Measurements from ENCODE around the gene ABCG2.

ABCG2 gene

GRCh38 chr4:88054901-88055300 lies 103.5 kb downstream of the ABCG2 start:
- no peak overlapping the region for H3K4me3 Mint-ChIP-seq
- DNase-seq: no peak
- H3K27ac Mint-ChIP-seq: no peak overlapping the region
- CTCF ChIA-PET: no interaction called here
- H3K9me3 Mint-ChIP-seq: no peaks in the 10 kb centered on the region
- H3K27me3 Mint-ChIP-seq: no peaks in the 10 kb centered on the region
- peaks cover 4% of the 10 kb centered on the region for H3K36me3 Mint-ChIP-seq
- no peaks in the 10 kb centered on the region for H3K4me1 Mint-ChIP-seq

- no peaks in the 10 kb centered on the region for H3K9me3 Mint-ChIP-seq
Measured at GRCh38 chr4:88054229-88054628, 104.2 kb downstream of the ABCG2 start.

GRCh38 chr4:88045021-88045420 lies 113.4 kb downstream of the ABCG2 start:
- no peak for DNase-seq
- Mint-ChIP-seq H3K27ac (no peak overlapping the region), H3K9me3 (no peaks in the 10 kb centered on the region), H3K4me3 (no peak overlapping the region), H3K36me3 (peaks cover 6% of the 10 kb centered on the region), H3K4me1 (no peaks in the 10 kb centered on the region), H3K27me3 (no peaks in the 10 kb centered on the region)
- CTCF ChIA-PET: interaction anchor here (0.8 kb wide), 1 partner anchor 395 kb away, joined by 3 read pairs; no protein-coding TSS in a partner anchor

More at GRCh38 chr4:88054229-88054628, 104.2 kb downstream of the ABCG2 start:
- Mint-ChIP-seq H3K36me3 (peaks cover 4% of the 10 kb centered on the region), H3K4me1 (no peaks in the 10 kb centered on the region), H3K27me3 (no peaks in the 10 kb centered on the region), H3K27ac (no peak overlapping the region), H3K4me3 (no peak overlapping the region)
- CTCF ChIA-PET: no interaction called here
- no peak for DNase-seq

- Mint-ChIP-seq H3K36me3 (peaks cover 9% of the 10 kb centered on the region), H3K27me3 (no peaks in the 10 kb centered on the region), H3K27ac (no peak overlapping the region), H3K4me3 (no peak overlapping the region), H3K9me3 (no peaks in the 10 kb centered on the region), H3K4me1 (no peaks in the 10 kb centered on the region)
- DNase-seq: no peak
- CTCF ChIA-PET: interaction anchor here (1.1 kb wide), 1 partner anchor 9 kb away, joined by 4 read pairs; no protein-coding TSS in a partner anchor
Measured at GRCh38 chr4:88043586-88044340, 114.7 kb downstream of the ABCG2 start.

- Mint-ChIP-seq H3K4me1 (no peaks in the 10 kb centered on the region), H3K4me3 (no peak overlapping the region)
- CTCF ChIA-PET: interaction anchor here (0.6 to 1.1 kb wide), 2 partner anchors 9 to 10 kb away, joined by 4 read pairs; no protein-coding TSS in a partner anchor
Measured at GRCh38 chr4:88043001-88043400, 115.4 kb downstream of the ABCG2 start.

GRCh38 chr4:88041626-88042025 lies 116.8 kb downstream of the ABCG2 start:
- CTCF ChIA-PET: no interaction called here
- Mint-ChIP-seq H3K27me3 (no peaks in the 10 kb centered on the region), H3K4me3 (no peak overlapping the region), H3K27ac (no peak overlapping the region), H3K9me3 (no peaks in the 10 kb centered on the region), H3K4me1 (no peaks in the 10 kb centered on the region), H3K36me3 (peaks cover 7% of the 10 kb centered on the region)
- DNase-seq: no peak

More at GRCh38 chr4:88043001-88043400, 115.4 kb downstream of the ABCG2 start:
- Mint-ChIP-seq H3K9me3 (no peaks in the 10 kb centered on the region), H3K36me3 (peaks cover 7% of the 10 kb centered on the region), H3K27me3 (no peaks in the 10 kb centered on the region), H3K27ac (no peak overlapping the region)
- DNase-seq: no peak

- no peaks in the 10 kb centered on the region for H3K27me3 Mint-ChIP-seq
- no peak overlapping the region for H3K4me3 Mint-ChIP-seq
- H3K9me3 Mint-ChIP-seq: no peaks in the 10 kb centered on the region
- peaks cover 7% of the 10 kb centered on the region for H3K36me3 Mint-ChIP-seq
- DNase-seq: no peak
- H3K4me1 Mint-ChIP-seq: no peaks in the 10 kb centered on the region
- H3K27ac Mint-ChIP-seq: no peak overlapping the region
- CTCF ChIA-PET: interaction anchor here (1.0 kb wide), 1 partner anchor 165 kb away, joined by 3 read pairs; no protein-coding TSS in a partner anchor
Measured at GRCh38 chr4:88040707-88041106, 117.7 kb downstream of the ABCG2 start.
